ENCODE results near the gene DCTN1. TPM values are rescaled to one million over a fixed set of nuclear protein-coding genes. Genes with fewer than 3 reads are reported as not detected.

DCTN1 gene
- total RNA-seq, 2 experiments from 2014 or later, result 67.3 to 81.4 TPM

GRCh38 chr2:74391580-74392448 is 11.7 kb upstream of the DCTN1 start:
- ATAC-seq (peak; percentile 92), DNase-seq (peak; percentile 95)
- ChIA-PET POLR2A (interaction anchor here (0.6 to 2.2 kb wide), 14 partner anchors 10 to 195 kb away, joined by 3 to 9 read pairs (median 3); partner anchors contain the start of genes C2orf81, INO80B and WDR54), CTCF (interaction anchor here (0.7 to 3.6 kb wide), 34 partner anchors 10 to 712 kb away, joined by 3 to 24 read pairs (median 4); partner anchors contain the start of genes CCDC142, DCTN1, INO80B and MOB1A)
- H3K27me3 Mint-ChIP-seq, result no peaks in the 10 kb centered on the region
- TF ChIP-seq, protein P1, sequence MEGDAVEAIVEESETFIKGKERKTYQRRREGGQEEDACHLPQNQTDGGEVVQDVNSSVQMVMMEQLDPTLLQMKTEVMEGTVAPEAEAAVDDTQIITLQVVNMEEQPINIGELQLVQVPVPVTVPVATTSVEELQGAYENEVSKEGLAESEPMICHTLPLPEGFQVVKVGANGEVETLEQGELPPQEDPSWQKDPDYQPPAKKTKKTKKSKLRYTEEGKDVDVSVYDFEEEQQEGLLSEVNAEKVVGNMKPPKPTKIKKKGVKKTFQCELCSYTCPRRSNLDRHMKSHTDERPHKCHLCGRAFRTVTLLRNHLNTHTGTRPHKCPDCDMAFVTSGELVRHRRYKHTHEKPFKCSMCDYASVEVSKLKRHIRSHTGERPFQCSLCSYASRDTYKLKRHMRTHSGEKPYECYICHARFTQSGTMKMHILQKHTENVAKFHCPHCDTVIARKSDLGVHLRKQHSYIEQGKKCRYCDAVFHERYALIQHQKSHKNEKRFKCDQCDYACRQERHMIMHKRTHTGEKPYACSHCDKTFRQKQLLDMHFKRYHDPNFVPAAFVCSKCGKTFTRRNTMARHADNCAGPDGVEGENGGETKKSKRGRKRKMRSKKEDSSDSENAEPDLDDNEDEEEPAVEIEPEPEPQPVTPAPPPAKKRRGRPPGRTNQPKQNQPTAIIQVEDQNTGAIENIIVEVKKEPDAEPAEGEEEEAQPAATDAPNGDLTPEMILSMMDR (IDR thresholded peaks at IDR 0.05), result peak; percentile 96
- H3K4me3 Mint-ChIP-seq, result peak overlapping the region; percentile 86
- no peaks in the 10 kb centered on the region for H3K36me3 Mint-ChIP-seq (ENCODE audit: low read depth)
- H3K9me3 Mint-ChIP-seq, result no peaks in the 10 kb centered on the region
- H3K4me1 Mint-ChIP-seq (ENCODE audit: low read depth), result peaks cover 2% of the 10 kb centered on the region
- intact Hi-C loops (cut with micrococcal nuclease), result loop anchor here (10.0 kb wide), 1 partner anchor 137 kb away; no protein-coding TSS in a partner anchor
- H3K27ac Mint-ChIP-seq, result peak overlapping the region; percentile 99

- no peaks in the 10 kb centered on the region for H3K9me3 Mint-ChIP-seq
- CTCF ChIA-PET, result interaction anchor here (0.7 to 3.6 kb wide), 32 partner anchors 9 to 711 kb away, joined by 3 to 24 read pairs (median 4); partner anchors contain the start of genes CCDC142, DCTN1, INO80B and MOB1A
- H3K4me1 Mint-ChIP-seq (ENCODE audit: low read depth), result peaks cover 2% of the 10 kb centered on the region
- ATAC-seq (peak; percentile 21), DNase-seq (no peak)
- intact Hi-C loops (cut with micrococcal nuclease), result loop anchor here (10.0 kb wide), 1 partner anchor 136 kb away; no protein-coding TSS in a partner anchor
- POLR2A ChIA-PET, result interaction anchor here (0.6 to 2.2 kb wide), 12 partner anchors 9 to 243 kb away, joined by 3 to 9 read pairs (median 3); partner anchors contain the start of genes BOLA3, C2orf81, INO80B and WDR54
- no peaks in the 10 kb centered on the region for H3K36me3 Mint-ChIP-seq (ENCODE audit: low read depth)
- TF ChIP-seq, protein P1 (IDR thresholded peaks at IDR 0.05), result no peak
- H3K27ac Mint-ChIP-seq, result peak overlapping the region; percentile 99
- no peaks in the 10 kb centered on the region for H3K27me3 Mint-ChIP-seq
- peak overlapping the region; percentile 86 for H3K4me3 Mint-ChIP-seq
Observed at GRCh38 chr2:74391209-74391579, 11.1 kb upstream of the DCTN1 start.

GRCh38 chr2:74390606-74391005 is 10.5 kb upstream of the DCTN1 start:
- Mint-ChIP-seq H3K27ac (no peak overlapping the region), H3K27me3 (no peaks in the 10 kb centered on the region), H3K4me3 (peak overlapping the region; percentile 86), H3K4me1 (ENCODE audit: low read depth) (peaks cover 2% of the 10 kb centered on the region), H3K36me3 (ENCODE audit: low read depth) (no peaks in the 10 kb centered on the region), H3K9me3 (no peaks in the 10 kb centered on the region)
- POLR2A ChIA-PET, result interaction anchor here (0.7 to 2.2 kb wide), 4 partner anchors 9 to 242 kb away, joined by 3 to 9 read pairs (median 3); partner anchors contain the start of genes BOLA3, C2orf81 and WDR54
- TF ChIP-seq, protein P1 (IDR thresholded peaks at IDR 0.05), result no peak
- no peak for ATAC-seq
- CTCF ChIA-PET, result interaction anchor here (1.0 to 3.1 kb wide), 21 partner anchors 9 to 609 kb away, joined by 3 to 22 read pairs (median 4); partner anchors contain the start of genes CCDC142, DCTN1, INO80B and TTC31
- no peak for DNase-seq
- intact Hi-C loops (cut with micrococcal nuclease), result loop anchor here (10.0 kb wide), 1 partner anchor 136 kb away; no protein-coding TSS in a partner anchor

DNA sequence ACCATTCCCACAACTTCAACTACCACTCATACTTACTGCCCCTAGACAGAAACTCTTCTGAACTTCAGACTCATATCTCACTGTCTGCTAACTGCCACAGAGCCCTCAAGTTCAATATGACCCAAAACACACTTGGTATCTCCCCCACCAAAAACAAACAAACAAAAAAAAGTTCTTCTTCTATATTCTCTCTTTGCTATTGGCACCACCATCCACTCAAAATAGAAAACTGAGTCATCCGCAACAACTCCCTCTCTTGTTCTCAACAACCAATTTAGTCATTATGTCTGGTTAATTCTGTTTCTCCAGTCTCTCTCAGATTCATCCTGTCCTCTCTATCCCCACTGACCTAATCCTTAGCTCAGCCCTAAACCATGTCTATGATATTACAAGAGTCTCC is 7.2 kb upstream of the DCTN1 start:
- intact Hi-C loops (cut with micrococcal nuclease), result no loop called here

More for the DNA sequence above, 7.2 kb upstream of the DCTN1 start:
- DNase-seq (no peak), ATAC-seq (no peak)
- Mint-ChIP-seq H3K27me3 (no peaks in the 10 kb centered on the region), H3K4me1 (ENCODE audit: low read depth) (peaks cover 5% of the 10 kb centered on the region), H3K27ac (no peak overlapping the region), H3K36me3 (ENCODE audit: low read depth) (no peaks in the 10 kb centered on the region), H3K4me3 (no peak overlapping the region), H3K9me3 (no peaks in the 10 kb centered on the region)
- TF ChIP-seq, protein P1 (IDR thresholded peaks at IDR 0.05), result no peak
- ChIA-PET POLR2A (no interaction called here), CTCF (interaction anchor here (1.1 to 2.2 kb wide), 2 partner anchors 12 to 52 kb away, joined by 3 to 8 read pairs; no protein-coding TSS in a partner anchor)

Data from activated CD8-positive, alpha-beta T cell treated with anti-CD3 and anti-CD28 coated beads for 36 hours (primary cell).